ENCODE results near the gene GNAS.

DNA sequence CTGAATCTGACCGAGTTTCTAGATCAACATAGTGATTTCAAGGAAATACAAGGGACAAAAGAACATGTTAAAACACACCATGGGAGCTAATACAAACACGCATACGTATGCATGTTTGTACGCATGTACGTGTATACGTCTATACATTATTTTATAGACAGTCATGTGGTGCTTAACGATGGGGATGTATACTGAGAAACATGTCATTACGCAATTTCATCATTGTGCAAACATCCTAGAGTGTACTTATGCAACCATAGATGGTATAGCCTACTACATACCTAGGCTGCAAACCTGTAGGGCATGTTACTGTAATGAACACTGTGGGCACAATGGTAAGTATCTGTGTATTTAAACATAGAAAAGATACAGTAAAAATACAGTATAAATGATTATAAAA is 103.6 kb downstream of the GNAS start:
- no peak for TF ChIP-seq CTCF (IDR thresholded peaks at IDR 0.05 in 2 of 3, conservative IDR thresholded peaks at IDR 0.05 in 1 of 3; ENCODE audit: control insufficient read depth in 2 of 3, extremely low read depth in 1 of 3, insufficient read depth in 1 of 3, low read depth in 3 of 3, low read length in 3 of 3)
- no peak for TF ChIP-seq EGR1 (IDR thresholded peaks at IDR 0.05; ENCODE audit: borderline replicate concordance in 1 of 2, low read depth in 2 of 2, low read length in 2 of 2)
- no peak for TF ChIP-seq RELB (IDR thresholded peaks at IDR 0.05; ENCODE audit: low read depth)
- no peak for TF ChIP-seq TCF7 (IDR thresholded peaks at IDR 0.05; ENCODE audit: borderline replicate concordance)
- no peak for TF ChIP-seq CHD4 (IDR thresholded peaks at IDR 0.05)
- TF ChIP-seq, protein P1, sequence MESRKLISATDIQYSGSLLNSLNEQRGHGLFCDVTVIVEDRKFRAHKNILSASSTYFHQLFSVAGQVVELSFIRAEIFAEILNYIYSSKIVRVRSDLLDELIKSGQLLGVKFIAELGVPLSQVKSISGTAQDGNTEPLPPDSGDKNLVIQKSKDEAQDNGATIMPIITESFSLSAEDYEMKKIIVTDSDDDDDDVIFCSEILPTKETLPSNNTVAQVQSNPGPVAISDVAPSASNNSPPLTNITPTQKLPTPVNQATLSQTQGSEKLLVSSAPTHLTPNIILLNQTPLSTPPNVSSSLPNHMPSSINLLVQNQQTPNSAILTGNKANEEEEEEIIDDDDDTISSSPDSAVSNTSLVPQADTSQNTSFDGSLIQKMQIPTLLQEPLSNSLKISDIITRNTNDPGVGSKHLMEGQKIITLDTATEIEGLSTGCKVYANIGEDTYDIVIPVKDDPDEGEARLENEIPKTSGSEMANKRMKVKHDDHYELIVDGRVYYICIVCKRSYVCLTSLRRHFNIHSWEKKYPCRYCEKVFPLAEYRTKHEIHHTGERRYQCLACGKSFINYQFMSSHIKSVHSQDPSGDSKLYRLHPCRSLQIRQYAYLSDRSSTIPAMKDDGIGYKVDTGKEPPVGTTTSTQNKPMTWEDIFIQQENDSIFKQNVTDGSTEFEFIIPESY (IDR thresholded peaks at IDR 0.05) = no peak
- TF ChIP-seq IKZF1 (conservative IDR thresholded peaks at IDR 0.05) = no peak
- no peak for TF ChIP-seq GABPA (IDR thresholded peaks at IDR 0.05; ENCODE audit: low read depth)
- no peak for TF ChIP-seq RFX5 (IDR thresholded peaks at IDR 0.05; ENCODE audit: low read depth, low read length)
- TF ChIP-seq MYC (IDR thresholded peaks at IDR 0.05; ENCODE audit: insufficient read depth, insufficient read length, insufficient replicate concordance, low read length, severe bottlenecking) = no peak
- no peak for TF ChIP-seq CEBPB (IDR thresholded peaks at IDR 0.05; ENCODE audit: borderline replicate concordance in 1 of 2, low read depth in 2 of 2, low read length in 2 of 2)
